GM12873 (cell line): ENCODE measurements around the gene FBXL19.

Experiments
- CTCF ChIP-seq: IDR thresholded peaks from 2 replicates; pipeline ENCODE4 v1.5.1; 2012; ENCODE audit warnings: low read depth, mild to moderate bottlenecking, moderate library complexity, low read length, control low read depth; ENCODE audit not compliant: insufficient read depth; ENCODE audit errors: missing control alignments

The FBXL19 gene

GRCh38 chr16:30969246-30969842 lies 46.0 kb downstream of the FBXL19 start:
- no peak for TF ChIP-seq CTCF

GRCh38 chr16:30971298-30971697 lies 47.9 kb downstream of the FBXL19 start:
- TF ChIP-seq CTCF, result no peak

GRCh38 chr16:30972872-30973271 lies 49.5 kb downstream of the FBXL19 start:
- no peak for TF ChIP-seq CTCF

- no peak for TF ChIP-seq CTCF
These were observed 51.0 kb downstream of the FBXL19 start for GRCh38 chr16:30974348-30974747.

GRCh38 chr16:30976486-30976885 lies 53.1 kb downstream of the FBXL19 start:
- TF ChIP-seq CTCF, result no peak

- TF ChIP-seq CTCF, result peak; percentile 57
These were observed 54.1 kb downstream of the FBXL19 start for GRCh38 chr16:30977502-30977901.

GRCh38 chr16:30979170-30980022 lies 56.0 kb downstream of the FBXL19 start:
- TF ChIP-seq CTCF, result no peak
